Measurements from ENCODE around the gene ITGA4.

DNA sequence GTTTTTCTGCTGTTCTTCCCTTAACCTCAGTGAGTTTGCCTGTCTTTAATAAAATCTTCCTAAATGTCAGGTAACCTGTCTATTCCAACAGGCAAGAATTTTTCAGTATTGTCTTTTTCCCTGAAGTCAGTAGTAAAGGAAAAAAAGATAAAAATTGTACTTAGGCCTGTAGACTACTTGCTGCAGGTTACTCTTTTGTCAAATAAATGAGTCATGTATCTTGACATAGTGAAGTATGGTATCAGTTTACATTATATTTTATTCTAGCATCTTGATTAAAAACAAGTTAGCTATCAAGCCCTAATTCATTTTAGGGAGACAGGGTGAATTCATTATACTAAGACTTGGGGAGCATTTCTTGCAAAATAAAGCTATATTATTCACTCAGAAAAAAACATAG lies 59.8 kb downstream of the ITGA4 start:
- TF ChIP-seq, protein P1, sequence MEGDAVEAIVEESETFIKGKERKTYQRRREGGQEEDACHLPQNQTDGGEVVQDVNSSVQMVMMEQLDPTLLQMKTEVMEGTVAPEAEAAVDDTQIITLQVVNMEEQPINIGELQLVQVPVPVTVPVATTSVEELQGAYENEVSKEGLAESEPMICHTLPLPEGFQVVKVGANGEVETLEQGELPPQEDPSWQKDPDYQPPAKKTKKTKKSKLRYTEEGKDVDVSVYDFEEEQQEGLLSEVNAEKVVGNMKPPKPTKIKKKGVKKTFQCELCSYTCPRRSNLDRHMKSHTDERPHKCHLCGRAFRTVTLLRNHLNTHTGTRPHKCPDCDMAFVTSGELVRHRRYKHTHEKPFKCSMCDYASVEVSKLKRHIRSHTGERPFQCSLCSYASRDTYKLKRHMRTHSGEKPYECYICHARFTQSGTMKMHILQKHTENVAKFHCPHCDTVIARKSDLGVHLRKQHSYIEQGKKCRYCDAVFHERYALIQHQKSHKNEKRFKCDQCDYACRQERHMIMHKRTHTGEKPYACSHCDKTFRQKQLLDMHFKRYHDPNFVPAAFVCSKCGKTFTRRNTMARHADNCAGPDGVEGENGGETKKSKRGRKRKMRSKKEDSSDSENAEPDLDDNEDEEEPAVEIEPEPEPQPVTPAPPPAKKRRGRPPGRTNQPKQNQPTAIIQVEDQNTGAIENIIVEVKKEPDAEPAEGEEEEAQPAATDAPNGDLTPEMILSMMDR (conservative IDR thresholded peaks at IDR 0.05 in 1 of 2, IDR thresholded peaks at IDR 0.05 in 1 of 2; ENCODE audit: extremely low read depth in 1 of 2, insufficient read depth in 1 of 2, low read depth in 1 of 2, low read length in 2 of 2) = no peak
- no peak for TF ChIP-seq EZH2 (IDR thresholded peaks at IDR 0.05; ENCODE audit: borderline replicate concordance, low read length)
